Measurements from ENCODE around the gene WNT9A.
A peak's percentile ranks its signal among the peaks of the same experiment; 100 is the strongest.

WNT9A gene

GRCh38 chr1:227946624-227947385 lies 927 bp downstream of the WNT9A start (continued):
- TF ChIP-seq TSHZ1 (tag by site-specific recombination; IDR thresholded peaks at IDR 0.05; ENCODE audit: borderline replicate concordance): no peak
- no peak; the same call in 1 of the 2 replicates for TF ChIP-seq PBX3 (CRISPR knock-in tag; IDR thresholded peaks at IDR 0.05)
- peak; percentile 90 for TF ChIP-seq ZBTB8A (tag by site-specific recombination; IDR thresholded peaks at IDR 0.05)
- no peak for TF ChIP-seq ZBTB49 (tag by site-specific recombination; IDR thresholded peaks at IDR 0.05; ENCODE audit: low read depth)
- TF ChIP-seq ZNF626 (tag by site-specific recombination; IDR thresholded peaks at IDR 0.05): no peak
- TF ChIP-seq ZBTB20 (tag by site-specific recombination; IDR thresholded peaks at IDR 0.05): peak; percentile 90
- TF ChIP-seq PRDM6 (tag by site-specific recombination; IDR thresholded peaks at IDR 0.05): no peak
- peak; percentile 67; the same call in 1 of the 2 replicates for TF ChIP-seq ZEB2 (tag by site-specific recombination; IDR thresholded peaks at IDR 0.05)
- no peak for TF ChIP-seq ZFP3 (tag by site-specific recombination; IDR thresholded peaks at IDR 0.05; ENCODE audit: low read depth)
- TF ChIP-seq SCRT2 (tag by site-specific recombination; IDR thresholded peaks at IDR 0.05): peak; percentile 87
- TF ChIP-seq ATF2 (tag by site-specific recombination; IDR thresholded peaks at IDR 0.05; ENCODE audit: low read depth): no peak
- TF ChIP-seq ZNF747 (tag by site-specific recombination; IDR thresholded peaks at IDR 0.05): no peak
- no peak for TF ChIP-seq ZNF670 (tag by site-specific recombination; IDR thresholded peaks at IDR 0.05; ENCODE audit: low read depth)
- no peak for TF ChIP-seq ZNF623 (tag by site-specific recombination; IDR thresholded peaks at IDR 0.05)
- no peak for TF ChIP-seq ZNF174 (tag by site-specific recombination; IDR thresholded peaks at IDR 0.05)
- no peak for TF ChIP-seq SALL2 (tag by site-specific recombination; IDR thresholded peaks at IDR 0.05; ENCODE audit: borderline replicate concordance)
- TF ChIP-seq ZNF549 (tag by site-specific recombination; IDR thresholded peaks at IDR 0.05): no peak
- TF ChIP-seq ZNF426 (tag by site-specific recombination; IDR thresholded peaks at IDR 0.05): no peak
- TF ChIP-seq ZNF624 (tag by site-specific recombination; IDR thresholded peaks at IDR 0.05): no peak
- no peak for TF ChIP-seq ZSCAN18 (tag by site-specific recombination; IDR thresholded peaks at IDR 0.05)
- peak; percentile 6; the same call in 1 of the 2 replicates for TF ChIP-seq KLF16 (tag by site-specific recombination; IDR thresholded peaks at IDR 0.05)
- peak; percentile 80; the same call in 1 of the 2 replicates for TF ChIP-seq CTCF (tag by site-specific recombination; IDR thresholded peaks at IDR 0.05)
- peak; percentile 41; the same call in 1 of the 2 replicates for TF ChIP-seq ZNF449 (tag by site-specific recombination; IDR thresholded peaks at IDR 0.05)

Measured in HEK293 (cell line).